Measurements from ENCODE around the gene MRPL44. TPM values are rescaled to one million over a fixed set of nuclear protein-coding genes. Genes with fewer than 3 reads are reported as not detected.

MRPL44 gene
- total RNA-seq, 1 donor from 2014 or later = 37.3 TPM

GRCh38 chr2:223922308-223922707 is 35.0 kb upstream of the MRPL44 start:
- Mint-ChIP-seq H3K36me3 (ENCODE audit: unreplicated experiment) (peaks cover 12% of the 10 kb centered on the region), H3K27me3 (ENCODE audit: unreplicated experiment) (no peaks in the 10 kb centered on the region), H3K27ac (ENCODE audit: unreplicated experiment) (no peak overlapping the region), H3K9me3 (ENCODE audit: unreplicated experiment) (peaks cover 4% of the 10 kb centered on the region), H3K4me3 (ENCODE audit: unreplicated experiment) (no peak overlapping the region), H3K4me1 (ENCODE audit: low read depth, unreplicated experiment) (peaks cover 3% of the 10 kb centered on the region)
- DNase-seq = no peak
- TF ChIP-seq CTCF (IDR thresholded peaks at IDR 0.05; ENCODE audit: partially characterized antibody, unreplicated experiment) = no peak

- H3K9me3 Mint-ChIP-seq (ENCODE audit: unreplicated experiment) = peaks cover 4% of the 10 kb centered on the region
- H3K27me3 Mint-ChIP-seq (ENCODE audit: unreplicated experiment) = no peaks in the 10 kb centered on the region
- peaks cover 21% of the 10 kb centered on the region for H3K36me3 Mint-ChIP-seq (ENCODE audit: unreplicated experiment)
- H3K4me3 Mint-ChIP-seq (ENCODE audit: unreplicated experiment) = no peak overlapping the region
- H3K4me1 Mint-ChIP-seq (ENCODE audit: low read depth, unreplicated experiment) = peaks cover 6% of the 10 kb centered on the region
- no peak for TF ChIP-seq CTCF (IDR thresholded peaks at IDR 0.05; ENCODE audit: partially characterized antibody, unreplicated experiment)
- no peak overlapping the region for H3K27ac Mint-ChIP-seq (ENCODE audit: unreplicated experiment)
- DNase-seq = no peak
Observed at GRCh38 chr2:223923976-223924375, 33.3 kb upstream of the MRPL44 start.

- Mint-ChIP-seq H3K27ac (ENCODE audit: unreplicated experiment) (no peak overlapping the region), H3K4me1 (ENCODE audit: low read depth, unreplicated experiment) (peaks cover 6% of the 10 kb centered on the region), H3K9me3 (ENCODE audit: unreplicated experiment) (peaks cover 4% of the 10 kb centered on the region), H3K27me3 (ENCODE audit: unreplicated experiment) (no peaks in the 10 kb centered on the region), H3K36me3 (ENCODE audit: unreplicated experiment) (peaks cover 21% of the 10 kb centered on the region), H3K4me3 (ENCODE audit: unreplicated experiment) (no peak overlapping the region)
- no peak for TF ChIP-seq CTCF (IDR thresholded peaks at IDR 0.05; ENCODE audit: partially characterized antibody, unreplicated experiment)
- no peak for DNase-seq
Observed at GRCh38 chr2:223925106-223925505, 32.2 kb upstream of the MRPL44 start.

GRCh38 chr2:223928113-223929006 is 28.9 kb upstream of the MRPL44 start:
- Mint-ChIP-seq H3K27me3 (ENCODE audit: unreplicated experiment) (no peaks in the 10 kb centered on the region), H3K9me3 (ENCODE audit: unreplicated experiment) (peaks cover 4% of the 10 kb centered on the region), H3K4me1 (ENCODE audit: low read depth, unreplicated experiment) (peaks cover 11% of the 10 kb centered on the region), H3K36me3 (ENCODE audit: unreplicated experiment) (peaks cover 15% of the 10 kb centered on the region), H3K4me3 (ENCODE audit: unreplicated experiment) (no peak overlapping the region), H3K27ac (ENCODE audit: unreplicated experiment) (peak overlapping the region; percentile 52)
- DNase-seq = no peak
- TF ChIP-seq CTCF (IDR thresholded peaks at IDR 0.05; ENCODE audit: partially characterized antibody, unreplicated experiment) = no peak

- no peak overlapping the region for H3K4me3 Mint-ChIP-seq (ENCODE audit: unreplicated experiment)
- peaks cover 15% of the 10 kb centered on the region for H3K36me3 Mint-ChIP-seq (ENCODE audit: unreplicated experiment)
- peaks cover under 1% of the 10 kb centered on the region for H3K27me3 Mint-ChIP-seq (ENCODE audit: unreplicated experiment)
- no peak overlapping the region for H3K27ac Mint-ChIP-seq (ENCODE audit: unreplicated experiment)
- peaks cover 4% of the 10 kb centered on the region for H3K9me3 Mint-ChIP-seq (ENCODE audit: unreplicated experiment)
- no peak for TF ChIP-seq CTCF (IDR thresholded peaks at IDR 0.05; ENCODE audit: partially characterized antibody, unreplicated experiment)
- H3K4me1 Mint-ChIP-seq (ENCODE audit: low read depth, unreplicated experiment) = peaks cover 12% of the 10 kb centered on the region
- DNase-seq = no peak
Observed at GRCh38 chr2:223929571-223930102, 27.6 kb upstream of the MRPL44 start.
